GM12873 (cell line): ENCODE data around the gene B4GALT5.

Experiments used
- CTCF ChIP-seq: IDR thresholded peaks from 2 replicates; pipeline ENCODE4 v1.5.1; 2012; ENCODE audit warnings: low read depth, mild to moderate bottlenecking, moderate library complexity, low read length, control low read depth; ENCODE audit not compliant: insufficient read depth; ENCODE audit errors: missing control alignments

The B4GALT5 gene

GRCh38 chr20:49672096-49672664 lies 41.5 kb downstream of the B4GALT5 start:
- no peak for TF ChIP-seq CTCF

- no peak for TF ChIP-seq CTCF
Observed at GRCh38 chr20:49671433-49671832, 42.2 kb downstream of the B4GALT5 start.

- no peak for TF ChIP-seq CTCF
Observed at GRCh38 chr20:49669601-49670189, 44.0 kb downstream of the B4GALT5 start.

- TF ChIP-seq CTCF, result no peak
Observed at GRCh38 chr20:49668181-49668877, 45.3 kb downstream of the B4GALT5 start.

- TF ChIP-seq CTCF, result no peak
Observed at GRCh38 chr20:49666911-49667310, 46.8 kb downstream of the B4GALT5 start.

- no peak for TF ChIP-seq CTCF
Observed at GRCh38 chr20:49665796-49666195, 47.9 kb downstream of the B4GALT5 start.

DNA sequence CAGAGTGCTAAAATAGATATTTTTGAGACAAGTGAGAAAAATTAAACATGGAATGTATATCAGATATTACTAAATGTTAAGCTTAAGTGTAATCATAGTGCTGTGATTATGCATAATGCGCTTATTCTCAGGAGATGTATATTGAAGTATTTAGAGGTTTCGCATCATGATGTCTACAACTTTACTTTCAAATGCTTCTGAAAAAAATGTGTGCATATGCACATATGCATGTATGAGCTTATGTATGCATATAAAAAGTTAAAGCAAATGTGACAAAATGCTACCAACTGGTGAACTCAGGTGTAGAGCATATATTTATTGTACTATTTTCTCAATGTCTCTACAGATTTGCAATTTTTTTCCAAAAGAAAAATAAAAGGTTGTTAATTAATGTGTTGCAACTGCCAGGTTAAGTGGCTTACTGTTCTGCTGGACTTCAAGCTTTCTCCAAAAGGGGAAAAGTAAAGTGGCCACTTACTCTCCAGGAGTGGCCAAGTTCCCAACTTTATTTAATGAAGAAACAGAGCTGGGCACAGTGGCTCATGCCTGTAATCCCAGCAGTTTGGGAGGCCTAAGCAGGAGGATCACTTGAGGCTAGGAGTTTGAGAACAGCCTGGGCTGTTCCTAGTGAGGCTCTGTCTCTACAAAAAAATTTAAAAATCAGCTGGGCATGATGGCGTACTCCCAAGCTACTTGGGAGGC lies 48.9 kb downstream of the B4GALT5 start:
- no peak for TF ChIP-seq CTCF
